ENCODE data around the gene PSKH1. TPM values are rescaled to one million over a fixed set of nuclear protein-coding genes. Genes with fewer than 3 reads are reported as not detected.

The PSKH1 gene
- total and polyA plus RNA-seq, 10 of the 15 experiments (the other 5 are each of a cell fraction or from before 2014, with no cell fraction given): 0.63 to 20.4 (median 7.8) TPM

DNA sequence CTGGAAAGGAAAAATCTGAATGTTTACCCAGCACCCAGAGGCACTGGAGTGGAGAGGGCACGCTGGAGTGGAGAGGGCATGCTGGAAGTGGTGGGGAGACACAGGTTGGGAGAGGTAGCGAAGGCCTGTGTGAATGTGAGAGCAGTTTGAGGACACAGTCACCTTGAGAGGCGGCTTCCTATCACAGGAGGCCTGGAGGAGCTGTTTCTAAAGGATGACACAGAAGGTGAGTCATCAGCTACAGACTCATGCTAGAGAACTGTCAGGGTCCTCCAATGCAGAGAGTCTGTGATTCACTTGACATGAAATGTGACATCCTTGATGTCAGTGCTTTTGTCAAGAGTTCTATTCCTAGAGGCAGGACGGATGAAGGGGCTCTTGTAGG lies 24.8 kb downstream of the PSKH1 start (continued):
- no peak for TF ChIP-seq USF1 (IDR thresholded peaks at IDR 0.05; ENCODE audit: borderline replicate concordance, extremely low read length, insufficient read depth, low read depth, low read length)
- TF ChIP-seq, protein P1, sequence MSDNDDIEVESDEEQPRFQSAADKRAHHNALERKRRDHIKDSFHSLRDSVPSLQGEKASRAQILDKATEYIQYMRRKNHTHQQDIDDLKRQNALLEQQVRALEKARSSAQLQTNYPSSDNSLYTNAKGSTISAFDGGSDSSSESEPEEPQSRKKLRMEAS (IDR thresholded peaks at IDR 0.05; ENCODE audit: low read depth, low read length): no peak
- no peak for TF ChIP-seq HDAC6 (IDR thresholded peaks at IDR 0.05; ENCODE audit: unreplicated experiment)
- no peak for TF ChIP-seq PBX3 (IDR thresholded peaks at IDR 0.05; ENCODE audit: insufficient replicate concordance, low read depth, low read length)
- no peak for TF ChIP-seq POU2F2 (IDR thresholded peaks at IDR 0.05; ENCODE audit: borderline replicate concordance, low read depth, low read length)
- no peak for TF ChIP-seq RCOR1 (conservative IDR thresholded peaks at IDR 0.05; ENCODE audit: low read depth, low read length)
- TF ChIP-seq PML (IDR thresholded peaks at IDR 0.05; ENCODE audit: low read length): no peak

- TF ChIP-seq CTCF (IDR thresholded peaks at IDR 0.05 in 2 of 3, conservative IDR thresholded peaks at IDR 0.05 in 1 of 3; ENCODE audit: control insufficient read depth in 2 of 3, extremely low read depth in 1 of 3, insufficient read depth in 1 of 3, low read depth in 3 of 3, low read length in 3 of 3): peak in 2 of 3 experiments; percentile 21 to 24; a peak in 2 of 6 replicates
- TF ChIP-seq CHD4 (IDR thresholded peaks at IDR 0.05): no peak
- no peak for TF ChIP-seq KAT2A (conservative IDR thresholded peaks at IDR 0.05; ENCODE audit: control insufficient read depth, low read depth, low read length)
- TF ChIP-seq ZSCAN29 (IDR thresholded peaks at IDR 0.05): no peak
- TF ChIP-seq MTA2 (IDR thresholded peaks at IDR 0.05; ENCODE audit: low read depth): no peak
- peak; percentile 12; the same call in 1 of the 2 replicates for TF ChIP-seq RAD21 (IDR thresholded peaks at IDR 0.05; ENCODE audit: insufficient read depth, low read depth, low read length)
- no peak for TF ChIP-seq HCFC1 (IDR thresholded peaks at IDR 0.05; ENCODE audit: low read length)
- no peak for TF ChIP-seq EZH2 (IDR thresholded peaks at IDR 0.05; ENCODE audit: borderline replicate concordance, control insufficient read depth, low read depth, low read length)
- no TSS peak for BruUV-seq (replicated peaks)
- Histone ChIP-seq H3K9ac (ENCODE audit: control insufficient read depth, insufficient read depth, low read length) (no peak overlapping the region), H3K27ac (ENCODE audit: control insufficient read depth, insufficient read depth) (no peak overlapping the region), H3K4me1 (ENCODE audit: control insufficient read depth, insufficient read depth, low read length) (no peaks in the 10 kb centered on the region), H3K4me2 (ENCODE audit: control insufficient read depth, insufficient read depth) (no peak overlapping the region), H3K36me3 (ENCODE audit: control insufficient read depth in 2 of 2, insufficient read depth in 2 of 2, low read length in 1 of 2) (peaks cover 0 to 3% of the 10 kb centered on the region in 2 experiments; a peak in 1 of 4 replicates), H3K4me3 (no peak overlapping the region), H3K79me2 (ENCODE audit: control insufficient read depth, insufficient read depth, low read length) (no peaks in the 10 kb centered on the region), H3K9me3 (replicated peaks; ENCODE audit: control insufficient read depth, insufficient read depth, low read length) (no peaks in the 10 kb centered on the region), H4K20me1 (ENCODE audit: control insufficient read depth, insufficient read depth) (no peaks in the 10 kb centered on the region), H3K27me3 (replicated peaks in 1 of 2; ENCODE audit: control insufficient read depth in 2 of 2, insufficient read depth in 2 of 2, low read length in 1 of 2) (no peaks in the 10 kb centered on the region), H2AFZ (ENCODE audit: control insufficient read depth, low read depth, low read length) (no peak overlapping the region)
- no peak for DNase-seq (ENCODE audit: low read depth, low spot score)
- RAD21 ChIA-PET (ENCODE audit: unreplicated experiment): no interaction called here
- SMC1A ChIA-PET (ENCODE audit: uncharacterized antibody, unreplicated experiment): interaction anchor here (1.0 kb wide), 1 partner anchor 16 kb away, joined by 4 read pairs; no protein-coding TSS in a partner anchor
- FAIRE-seq: no peak
- intact Hi-C loops (cut with micrococcal nuclease; ENCODE audit: unreplicated experiment) (loop anchor here (10.0 kb wide), 1 partner anchor 395 kb away; the partner anchor contains the start of gene RIPOR1), in situ Hi-C loops (cut with MboI) (no loop called here)
- POLR2A ChIA-PET: no interaction called here
- CTCF ChIA-PET: interaction anchor here (0.6 to 2.0 kb wide), 8 partner anchors 17 to 399 kb away, joined by 3 to 7 read pairs (median 4); partner anchors contain the start of gene PSMB10
- 99% methylated on average over 6 of the region's 6 CpGs for WGBS (ENCODE audit: insufficient coverage, insufficient replicate concordance, low lambda C conversion rate, missing lambda C conversion rate)
- peak; percentile 66 for ATAC-seq
Measured at GRCh38 chr16:67919622-67920221, 26.7 kb downstream of the PSKH1 start.
